Panc1 (cell line): ENCODE measurements around the gene ZNF516. TPM values are rescaled to one million over a fixed set of nuclear protein-coding genes. Genes with fewer than 3 reads are reported as not detected.
A peak's percentile ranks its signal among the peaks of the same experiment; 100 is the strongest.

Experiments used
- ATAC-seq: fragments of 200-7000 bp; cut with Tn5 transposase; 2 replicates; pipeline ENCODE4 v1.9.1; 2020; ENCODE audit warnings: mild to moderate bottlenecking, moderate library complexity
- BruUV-seq: library from RNA; stranded (reverse); fragments of 400-500 nt; replicated peaks from 2 replicates; lab custom pipeline; 2021; lab: Mats Ljungman, UMichigan
- CTCF ChIA-PET: fragments of 300-600 bp; sonication (Branson Sonifier 250); formaldehyde crosslinking; loops from one replicate; lab custom pipeline; 2022; ENCODE audit warnings: antibody characterized with exemption; lab: Charles Lee
- POLR2A ChIA-PET: fragments of 300-600 bp; sonication (Branson Sonifier 250); formaldehyde crosslinking; loops from one replicate; lab custom pipeline; 2022; ENCODE audit warnings: antibody characterized with exemption; lab: Charles Lee
- DNase-seq: peaks from one replicate; pipeline ENCODE4 v3.0.0-alpha.2; 2010; ENCODE audit warnings: low read depth, low spot score
- H3K27ac ChIP-seq: 2 replicates; pipeline ENCODE4 v1.5.1; 2011; ENCODE audit warnings: mild to moderate bottlenecking, low read length, inconsistent platforms
- H3K27me3 ChIP-seq: fragments of 200-500 bp; sonication (Bioruptor generic); 2 replicates; pipeline ENCODE4 v1.6.0; 2014; ENCODE audit warnings: low read length, inconsistent platforms; ENCODE audit not compliant: control insufficient read depth, insufficient read depth
- H3K36me3 ChIP-seq: fragments of 200-500 bp; sonication (Bioruptor generic); 2 replicates; pipeline ENCODE4 v1.5.1; 2014; ENCODE audit warnings: inconsistent platforms, mild to moderate bottlenecking, low read length, moderate library complexity; ENCODE audit not compliant: control insufficient read depth, insufficient read depth
- H3K4me1 ChIP-seq: 2 replicates; pipeline ENCODE4 v1.5.1; 2011; ENCODE audit warnings: inconsistent platforms, mild to moderate bottlenecking, low read length, moderate library complexity; ENCODE audit not compliant: control insufficient read depth, insufficient read depth
- H3K4me3 ChIP-seq, 2 experiments: 2 replicates each; pipeline ENCODE4 v1.5.1; 2011 to 2012; ENCODE audit warnings: low read depth in 2 of 2, low read length in 2 of 2, mild to moderate bottlenecking in 2 of 2, inconsistent platforms in 1 of 2, moderate library complexity in 1 of 2
- H3K9me3 ChIP-seq: fragments of 200-500 bp; sonication (Bioruptor generic); 2 replicates; pipeline ENCODE4 v1.5.1; 2014; ENCODE audit warnings: low read depth, mild to moderate bottlenecking, inconsistent platforms, low read length, moderate library complexity; ENCODE audit not compliant: control insufficient read depth, insufficient read depth
- POLR2AphosphoS5 ChIP-seq: IDR thresholded peaks from 2 replicates; pipeline ENCODE4 v1.6.1; 2012; ENCODE audit warnings: mild to moderate bottlenecking, low read depth, low read length, moderate library complexity
- SIN3A ChIP-seq: IDR thresholded peaks from 2 replicates; pipeline ENCODE4 v1.6.1; 2012; ENCODE audit warnings: low read depth, mild to moderate bottlenecking, low read length, moderate library complexity, borderline replicate concordance; ENCODE audit not compliant: insufficient read depth
- TCF7L2 ChIP-seq: IDR thresholded peaks from 2 replicates; pipeline ENCODE4 v1.6.1; 2011; ENCODE audit warnings: mild to moderate bottlenecking, low read depth, low read length, inconsistent platforms
- in situ Hi-C: cut with HindIII; loops from 2 replicates; pipeline ENCODE4 v1.10.0; 2016; ENCODE audit warnings: low sequenced_read_pairs, low pct_unique_long_range_greater_than_20kb
- intact Hi-C: fragments of 100-400 bp; cut with micrococcal nuclease; formaldehyde crosslinking; loops from one replicate; pipeline ENCODE4 v1.10.0; 2022; ENCODE audit not compliant: unreplicated experiment
- total RNA-seq: library from RNA; stranded (reverse); gene quantifications from one replicate; pipeline ENCODE4 v1.2.1, GENCODE V29; 2021; ENCODE audit not compliant: unreplicated experiment
- TF ChIP-seq, protein P1 (sequence below): fragments of 450-650 bp; IDR thresholded peaks from 2 replicates; pipeline ENCODE4 v1.5.1; 2017; ENCODE audit warnings: mild to moderate bottlenecking
- TF ChIP-seq, protein P2 (sequence below), 2 experiments: IDR thresholded peaks; 2 replicates each; pipeline ENCODE4 v1.6.1; 2011 to 2012; ENCODE audit warnings: low read depth in 2 of 2, control low read depth in 1 of 2, low read length in 1 of 2, mild to moderate bottlenecking in 1 of 2, moderate library complexity in 1 of 2; ENCODE audit not compliant: insufficient read depth in 1 of 2

The ZNF516 gene
- total RNA-seq, 1 experiment from 2014 or later: 28.6 TPM

DNA sequence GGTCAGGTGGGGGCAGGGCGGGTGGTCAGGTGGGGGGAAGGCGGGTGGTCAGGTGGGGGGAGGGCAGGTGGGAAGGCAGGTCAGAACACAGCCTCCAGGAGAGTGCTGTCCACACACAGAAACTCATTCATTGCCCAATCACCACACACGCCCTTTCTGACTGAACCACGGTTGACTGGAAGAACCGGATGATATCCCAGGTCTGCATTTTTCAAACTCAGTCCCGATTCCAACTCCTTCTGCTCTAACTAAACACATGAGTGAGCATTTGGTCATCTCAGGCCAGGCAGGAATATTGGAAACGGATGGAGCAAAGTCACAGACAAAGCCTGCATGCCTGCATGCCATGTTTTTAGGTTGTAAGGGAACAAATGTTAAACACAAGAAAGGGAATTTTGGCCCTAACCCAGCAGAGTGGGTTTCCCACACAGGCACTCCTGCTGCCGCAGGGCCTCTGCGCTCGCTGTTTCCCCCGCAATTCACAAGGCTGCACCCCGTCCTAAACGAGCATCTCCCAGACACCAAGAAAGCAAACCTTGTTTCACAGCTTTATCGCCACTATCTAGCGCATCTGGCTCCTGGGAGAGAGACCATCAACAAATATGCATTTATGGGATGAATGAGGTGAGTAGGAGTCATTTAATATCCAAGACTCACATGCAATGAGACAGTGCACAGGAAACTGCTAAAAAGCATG lies 100.1 kb downstream of the ZNF516 start:
- ATAC-seq (peak; percentile 22; the same call in 1 of the 2 replicates), DNase-seq (no peak)
- Histone ChIP-seq H3K4me1 (0 out of 2 replicates have a peak, but pooled peaks cover 6% of the 10 kb centered on the region), H3K9me3 (no peaks in the 10 kb centered on the region), H3K4me3 (no peak overlapping the region), H3K27me3 (no peaks in the 10 kb centered on the region), H3K36me3 (no peaks in the 10 kb centered on the region), H3K27ac (no peak overlapping the region)
- CTCF ChIA-PET: no interaction called here
- intact Hi-C loops: loop anchor here (5.0 kb wide), 1 partner anchor 97 kb away; no protein-coding TSS in a partner anchor
- TF ChIP-seq SIN3A: no peak
- TF ChIP-seq, protein P1, sequence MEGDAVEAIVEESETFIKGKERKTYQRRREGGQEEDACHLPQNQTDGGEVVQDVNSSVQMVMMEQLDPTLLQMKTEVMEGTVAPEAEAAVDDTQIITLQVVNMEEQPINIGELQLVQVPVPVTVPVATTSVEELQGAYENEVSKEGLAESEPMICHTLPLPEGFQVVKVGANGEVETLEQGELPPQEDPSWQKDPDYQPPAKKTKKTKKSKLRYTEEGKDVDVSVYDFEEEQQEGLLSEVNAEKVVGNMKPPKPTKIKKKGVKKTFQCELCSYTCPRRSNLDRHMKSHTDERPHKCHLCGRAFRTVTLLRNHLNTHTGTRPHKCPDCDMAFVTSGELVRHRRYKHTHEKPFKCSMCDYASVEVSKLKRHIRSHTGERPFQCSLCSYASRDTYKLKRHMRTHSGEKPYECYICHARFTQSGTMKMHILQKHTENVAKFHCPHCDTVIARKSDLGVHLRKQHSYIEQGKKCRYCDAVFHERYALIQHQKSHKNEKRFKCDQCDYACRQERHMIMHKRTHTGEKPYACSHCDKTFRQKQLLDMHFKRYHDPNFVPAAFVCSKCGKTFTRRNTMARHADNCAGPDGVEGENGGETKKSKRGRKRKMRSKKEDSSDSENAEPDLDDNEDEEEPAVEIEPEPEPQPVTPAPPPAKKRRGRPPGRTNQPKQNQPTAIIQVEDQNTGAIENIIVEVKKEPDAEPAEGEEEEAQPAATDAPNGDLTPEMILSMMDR: no peak
- TF ChIP-seq TCF7L2: no peak
- TF ChIP-seq, protein P2, sequence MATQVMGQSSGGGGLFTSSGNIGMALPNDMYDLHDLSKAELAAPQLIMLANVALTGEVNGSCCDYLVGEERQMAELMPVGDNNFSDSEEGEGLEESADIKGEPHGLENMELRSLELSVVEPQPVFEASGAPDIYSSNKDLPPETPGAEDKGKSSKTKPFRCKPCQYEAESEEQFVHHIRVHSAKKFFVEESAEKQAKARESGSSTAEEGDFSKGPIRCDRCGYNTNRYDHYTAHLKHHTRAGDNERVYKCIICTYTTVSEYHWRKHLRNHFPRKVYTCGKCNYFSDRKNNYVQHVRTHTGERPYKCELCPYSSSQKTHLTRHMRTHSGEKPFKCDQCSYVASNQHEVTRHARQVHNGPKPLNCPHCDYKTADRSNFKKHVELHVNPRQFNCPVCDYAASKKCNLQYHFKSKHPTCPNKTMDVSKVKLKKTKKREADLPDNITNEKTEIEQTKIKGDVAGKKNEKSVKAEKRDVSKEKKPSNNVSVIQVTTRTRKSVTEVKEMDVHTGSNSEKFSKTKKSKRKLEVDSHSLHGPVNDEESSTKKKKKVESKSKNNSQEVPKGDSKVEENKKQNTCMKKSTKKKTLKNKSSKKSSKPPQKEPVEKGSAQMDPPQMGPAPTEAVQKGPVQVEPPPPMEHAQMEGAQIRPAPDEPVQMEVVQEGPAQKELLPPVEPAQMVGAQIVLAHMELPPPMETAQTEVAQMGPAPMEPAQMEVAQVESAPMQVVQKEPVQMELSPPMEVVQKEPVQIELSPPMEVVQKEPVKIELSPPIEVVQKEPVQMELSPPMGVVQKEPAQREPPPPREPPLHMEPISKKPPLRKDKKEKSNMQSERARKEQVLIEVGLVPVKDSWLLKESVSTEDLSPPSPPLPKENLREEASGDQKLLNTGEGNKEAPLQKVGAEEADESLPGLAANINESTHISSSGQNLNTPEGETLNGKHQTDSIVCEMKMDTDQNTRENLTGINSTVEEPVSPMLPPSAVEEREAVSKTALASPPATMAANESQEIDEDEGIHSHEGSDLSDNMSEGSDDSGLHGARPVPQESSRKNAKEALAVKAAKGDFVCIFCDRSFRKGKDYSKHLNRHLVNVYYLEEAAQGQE (IDR thresholded peaks at IDR 0.05; ENCODE audit: insufficient read depth in 1 of 2, low read depth in 2 of 2, low read length in 1 of 2): no peak
- TF ChIP-seq POLR2AphosphoS5: no peak
- in situ Hi-C loops: no loop called here
- no TSS peak for BruUV-seq
- POLR2A ChIA-PET: no interaction called here

DNA sequence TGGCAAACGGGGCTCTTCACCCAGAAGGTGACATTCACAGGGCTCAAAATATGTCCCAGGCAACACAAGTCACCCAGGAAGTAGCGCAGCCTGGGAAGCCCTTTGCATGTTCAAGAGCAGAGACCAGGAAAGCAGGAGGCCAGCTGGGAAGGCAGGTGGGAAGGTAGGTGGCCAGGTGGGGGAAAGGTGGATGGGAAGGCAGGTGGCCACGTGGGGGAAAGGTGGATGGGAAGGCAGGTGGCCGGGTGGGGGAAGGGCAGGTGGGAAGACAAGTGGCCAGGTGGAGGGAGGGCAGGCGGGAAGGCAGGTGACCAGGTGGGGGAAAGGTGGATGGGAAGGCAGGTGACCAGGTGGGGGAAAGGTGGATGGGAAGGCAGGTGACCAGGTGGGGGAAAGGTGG lies 102.7 kb downstream of the ZNF516 start:
- H3K4me3 ChIP-seq: no peak overlapping the region
- no peak for TF ChIP-seq SIN3A
- TF ChIP-seq, protein P1: no peak
- CTCF ChIA-PET: no interaction called here
- intact Hi-C loops: no loop called here
- 0 out of 2 replicates have a peak, but pooled peaks cover 4% of the 10 kb centered on the region for H3K4me1 ChIP-seq
- BruUV-seq: no TSS peak
- ATAC-seq: no peak
- H3K9me3 ChIP-seq: no peaks in the 10 kb centered on the region
- H3K36me3 ChIP-seq: no peaks in the 10 kb centered on the region
- DNase-seq: no peak
- no peak overlapping the region for H3K27ac ChIP-seq
- POLR2A ChIA-PET: no interaction called here
- in situ Hi-C loops: no loop called here
- H3K27me3 ChIP-seq: no peaks in the 10 kb centered on the region
